Measurements from ENCODE around the gene GPR35.

- TF ChIP-seq, protein P1, sequence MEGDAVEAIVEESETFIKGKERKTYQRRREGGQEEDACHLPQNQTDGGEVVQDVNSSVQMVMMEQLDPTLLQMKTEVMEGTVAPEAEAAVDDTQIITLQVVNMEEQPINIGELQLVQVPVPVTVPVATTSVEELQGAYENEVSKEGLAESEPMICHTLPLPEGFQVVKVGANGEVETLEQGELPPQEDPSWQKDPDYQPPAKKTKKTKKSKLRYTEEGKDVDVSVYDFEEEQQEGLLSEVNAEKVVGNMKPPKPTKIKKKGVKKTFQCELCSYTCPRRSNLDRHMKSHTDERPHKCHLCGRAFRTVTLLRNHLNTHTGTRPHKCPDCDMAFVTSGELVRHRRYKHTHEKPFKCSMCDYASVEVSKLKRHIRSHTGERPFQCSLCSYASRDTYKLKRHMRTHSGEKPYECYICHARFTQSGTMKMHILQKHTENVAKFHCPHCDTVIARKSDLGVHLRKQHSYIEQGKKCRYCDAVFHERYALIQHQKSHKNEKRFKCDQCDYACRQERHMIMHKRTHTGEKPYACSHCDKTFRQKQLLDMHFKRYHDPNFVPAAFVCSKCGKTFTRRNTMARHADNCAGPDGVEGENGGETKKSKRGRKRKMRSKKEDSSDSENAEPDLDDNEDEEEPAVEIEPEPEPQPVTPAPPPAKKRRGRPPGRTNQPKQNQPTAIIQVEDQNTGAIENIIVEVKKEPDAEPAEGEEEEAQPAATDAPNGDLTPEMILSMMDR (IDR thresholded peaks at IDR 0.05; ENCODE audit: insufficient read depth, low read length), result no peak
- TF ChIP-seq GABPA (IDR thresholded peaks at IDR 0.05; ENCODE audit: low read depth) (no peak), POLR2AphosphoS5 (IDR thresholded peaks at IDR 0.05; ENCODE audit: low read depth) (no peak)
Observed at GRCh38 chr2:240576436-240577205, 48.7 kb upstream of the GPR35 start.

Measured in HL-60 (cell line).